Liver (tissue), 9 donors: Measurements from ENCODE around the gene PRKN. TPM values are rescaled to one million over a fixed set of nuclear protein-coding genes. Genes with fewer than 3 reads are reported as not detected.

Experiments used
- DNase-seq: peaks from one replicate; pipeline ENCODE4 v3.0.0-alpha.2; 2017; ENCODE audit warnings: low spot score
- H3K27ac ChIP-seq, 2 donors: one replicate each; pipeline ENCODE4 v1.7.0; 2013; ENCODE audit warnings: inconsistent platforms in 2 of 2, low read length in 2 of 2, control low read depth in 1 of 2, low read depth in 1 of 2, mild to moderate bottlenecking in 1 of 2
- H3K27me3 ChIP-seq, 4 donors: one replicate each; pipeline versions ENCODE4 v1.6.1 to v1.7.0; 2013; ENCODE audit warnings: low read length in 3 of 4, inconsistent platforms in 1 of 4, mild to moderate bottlenecking in 1 of 4, moderate library complexity in 1 of 4; ENCODE audit not compliant: control insufficient read depth in 4 of 4, insufficient read depth in 4 of 4
- H3K36me3 ChIP-seq, 4 donors: one replicate each; pipeline versions ENCODE4 v1.6.1 to v1.7.0; 2013; ENCODE audit warnings: low read length in 3 of 4, mild to moderate bottlenecking in 3 of 4, low read depth in 1 of 4, moderate library complexity in 1 of 4; ENCODE audit not compliant: control insufficient read depth in 4 of 4, insufficient read depth in 3 of 4
- H3K4me1 ChIP-seq, 4 donors: one replicate each; pipeline versions ENCODE4 v1.6.1 to v1.7.0; 2013; ENCODE audit warnings: low read length in 3 of 4, mild to moderate bottlenecking in 3 of 4, moderate library complexity in 1 of 4; ENCODE audit not compliant: control insufficient read depth in 4 of 4, insufficient read depth in 4 of 4
- H3K4me3 ChIP-seq, 3 donors: one replicate each; pipeline versions ENCODE4 v1.6.1 to v1.7.0; 2013; ENCODE audit warnings: low read length in 3 of 3, control low read depth in 1 of 3, low read depth in 1 of 3, mild to moderate bottlenecking in 1 of 3
- H3K9ac ChIP-seq, 2 donors: one replicate each; pipeline ENCODE4 v1.7.0; 2013; ENCODE audit warnings: low read length in 2 of 2, mild to moderate bottlenecking in 2 of 2, moderate library complexity in 2 of 2, control low read depth in 1 of 2, low read depth in 1 of 2
- H3K9me3 ChIP-seq, 4 donors: one replicate each; pipeline versions ENCODE4 v1.6.1 to v1.7.0; 2013; ENCODE audit warnings: low read length in 3 of 4; ENCODE audit not compliant: control insufficient read depth in 4 of 4
- EGR1 ChIP-seq, 2 donors: IDR thresholded peaks; 2 replicates each; pipeline ENCODE4 v1.6.1; 2016 to 2018; ENCODE audit warnings: antibody characterized with exemption in 2 of 2, low read depth in 2 of 2
- FOXA1 ChIP-seq: IDR thresholded peaks from 2 replicates; pipeline ENCODE4 v1.6.1; 2016; ENCODE audit warnings: antibody characterized with exemption
- FOXA2 ChIP-seq: IDR thresholded peaks from 2 replicates; pipeline ENCODE4 v1.6.1; 2016; ENCODE audit warnings: antibody characterized with exemption
- GABPA ChIP-seq, 2 donors: IDR thresholded peaks in 1 of 2; conservative IDR thresholded peaks in 1 of 2; 2 replicates each; pipeline ENCODE4 v1.6.1; 2016; ENCODE audit warnings: antibody characterized with exemption in 2 of 2, mild to moderate bottlenecking in 1 of 2, moderate library complexity in 1 of 2
- HNF4A ChIP-seq, 2 donors: conservative IDR thresholded peaks; 2 replicates each; pipeline ENCODE4 v1.6.1; 2016; ENCODE audit warnings: antibody characterized with exemption in 2 of 2, mild to moderate bottlenecking in 2 of 2
- HNF4G ChIP-seq: IDR thresholded peaks from 2 replicates; pipeline ENCODE4 v1.6.1; 2016; ENCODE audit warnings: antibody characterized with exemption
- JUND ChIP-seq, 2 donors: IDR thresholded peaks; 2 replicates each; pipeline ENCODE4 v1.6.1; 2016; ENCODE audit warnings: antibody characterized with exemption in 2 of 2
- RAD21 ChIP-seq, 2 donors: IDR thresholded peaks; 2 replicates each; pipeline ENCODE4 v1.6.1; 2016; ENCODE audit warnings: antibody characterized with exemption in 2 of 2, mild to moderate bottlenecking in 2 of 2
- RXRA ChIP-seq, 2 donors: IDR thresholded peaks; 2 replicates each; pipeline ENCODE4 v1.6.1; 2017 to 2018; ENCODE audit warnings: antibody characterized with exemption in 2 of 2, mild to moderate bottlenecking in 1 of 2
- SP1 ChIP-seq: IDR thresholded peaks from 2 replicates; pipeline ENCODE4 v1.6.1; 2018; ENCODE audit warnings: antibody characterized with exemption, mild to moderate bottlenecking
- TAF1 ChIP-seq: conservative IDR thresholded peaks from 2 replicates; pipeline ENCODE4 v1.6.1; 2016; ENCODE audit warnings: antibody characterized with exemption, mild to moderate bottlenecking
- YY1 ChIP-seq: IDR thresholded peaks from 2 replicates; pipeline ENCODE4 v1.6.1; 2016; ENCODE audit warnings: antibody characterized with exemption, mild to moderate bottlenecking
- WGBS: extraction: QIAGEN DNeasy Blood & Tissue Kit; methylation state at CpG from one replicate; pipeline ENCODE4 v1.1.7; 2013; 5-methylcytosine and 5-hydroxymethylcytosine counted together
- polyA plus RNA-seq, 2 donors: library from polyadenylated mRNA; stranded (reverse) in 1 of 2; unstranded in 1 of 2; fragments of 200-250 nt in 1 of 2; fragments of >200 nt in 1 of 2; fragmentation: Nextera tagmentation in 1 of 2; extraction: Ambion mirVana in 1 of 2; gene quantifications; one replicate each; pipeline versions ENCODE4 v1.2.1 to v1.2.3, GENCODE V29; 2013 to 2015
- total RNA-seq, 2 donors: library from RNA; depleted of rRNA; stranded (reverse); fragments of >200 nt; gene quantifications; one replicate each; pipeline ENCODE4 v1.2.3, GENCODE V29; 2014
- TF ChIP-seq, protein P1 (sequence below): IDR thresholded peaks from 2 replicates; pipeline ENCODE4 v1.6.1; 2016; ENCODE audit warnings: antibody characterized with exemption
- TF ChIP-seq, protein P2 (sequence below): IDR thresholded peaks from 2 replicates; pipeline ENCODE4 v1.6.1; 2016; ENCODE audit warnings: antibody characterized with exemption
- TF ChIP-seq, protein P3 (sequence below): fragments of 150-350 bp; IDR thresholded peaks from 2 replicates; pipeline ENCODE4 v1.5.1; 2017; ENCODE audit warnings: improper control_type of control experiment, low read depth, low read length; ENCODE audit not compliant: missing input control
- TF ChIP-seq, protein P4 (sequence below): IDR thresholded peaks from 2 replicates; pipeline ENCODE4 v1.6.1; 2016; ENCODE audit warnings: antibody characterized with exemption
- TF ChIP-seq, protein P5 (sequence below): IDR thresholded peaks from 2 replicates; pipeline ENCODE4 v1.6.1; 2016; ENCODE audit warnings: antibody characterized with exemption, mild to moderate bottlenecking
- donor health status: healthy.
- donor health status: healthy.
- donor health status: healthy.
- donor health status: healthy.
- donor health status: healthy.

The PRKN gene
- total and polyA plus RNA-seq, 4 donors = 0.47 to 4.1 (median 3.2) TPM

DNA sequence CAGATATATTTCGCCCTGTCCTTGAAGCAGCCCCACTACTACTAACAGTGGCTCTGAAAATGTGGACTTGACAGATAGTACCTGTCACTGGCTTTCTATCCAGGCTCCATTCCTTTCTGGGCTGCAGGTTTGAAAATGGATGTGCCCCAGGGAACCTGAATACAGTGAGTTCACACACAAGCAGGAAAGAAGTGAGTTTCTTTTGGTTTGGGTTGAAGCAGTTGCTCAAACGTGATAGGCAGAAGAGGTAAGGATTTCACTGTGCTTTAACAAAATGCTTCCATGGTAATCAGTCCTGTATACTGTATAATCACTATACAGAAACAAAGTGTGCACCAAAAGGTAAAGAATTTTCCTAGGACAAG is 382.9 kb downstream of the PRKN start:
- H3K4me1 ChIP-seq = no peaks in the 10 kb centered on the region
- TF ChIP-seq, protein P1, sequence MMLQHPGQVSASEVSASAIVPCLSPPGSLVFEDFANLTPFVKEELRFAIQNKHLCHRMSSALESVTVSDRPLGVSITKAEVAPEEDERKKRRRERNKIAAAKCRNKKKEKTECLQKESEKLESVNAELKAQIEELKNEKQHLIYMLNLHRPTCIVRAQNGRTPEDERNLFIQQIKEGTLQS = no peak
- TF ChIP-seq EGR1 (IDR thresholded peaks at IDR 0.05; ENCODE audit: low read depth in 2 of 2) = no peak
- TF ChIP-seq, protein P2, sequence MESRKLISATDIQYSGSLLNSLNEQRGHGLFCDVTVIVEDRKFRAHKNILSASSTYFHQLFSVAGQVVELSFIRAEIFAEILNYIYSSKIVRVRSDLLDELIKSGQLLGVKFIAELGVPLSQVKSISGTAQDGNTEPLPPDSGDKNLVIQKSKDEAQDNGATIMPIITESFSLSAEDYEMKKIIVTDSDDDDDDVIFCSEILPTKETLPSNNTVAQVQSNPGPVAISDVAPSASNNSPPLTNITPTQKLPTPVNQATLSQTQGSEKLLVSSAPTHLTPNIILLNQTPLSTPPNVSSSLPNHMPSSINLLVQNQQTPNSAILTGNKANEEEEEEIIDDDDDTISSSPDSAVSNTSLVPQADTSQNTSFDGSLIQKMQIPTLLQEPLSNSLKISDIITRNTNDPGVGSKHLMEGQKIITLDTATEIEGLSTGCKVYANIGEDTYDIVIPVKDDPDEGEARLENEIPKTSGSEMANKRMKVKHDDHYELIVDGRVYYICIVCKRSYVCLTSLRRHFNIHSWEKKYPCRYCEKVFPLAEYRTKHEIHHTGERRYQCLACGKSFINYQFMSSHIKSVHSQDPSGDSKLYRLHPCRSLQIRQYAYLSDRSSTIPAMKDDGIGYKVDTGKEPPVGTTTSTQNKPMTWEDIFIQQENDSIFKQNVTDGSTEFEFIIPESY = no peak
- no peak for TF ChIP-seq RXRA (IDR thresholded peaks at IDR 0.05)
- no peak for TF ChIP-seq GABPA (IDR thresholded peaks at IDR 0.05 in 1 of 2, conservative IDR thresholded peaks at IDR 0.05 in 1 of 2)
- TF ChIP-seq HNF4G = no peak
- TF ChIP-seq, protein P3, sequence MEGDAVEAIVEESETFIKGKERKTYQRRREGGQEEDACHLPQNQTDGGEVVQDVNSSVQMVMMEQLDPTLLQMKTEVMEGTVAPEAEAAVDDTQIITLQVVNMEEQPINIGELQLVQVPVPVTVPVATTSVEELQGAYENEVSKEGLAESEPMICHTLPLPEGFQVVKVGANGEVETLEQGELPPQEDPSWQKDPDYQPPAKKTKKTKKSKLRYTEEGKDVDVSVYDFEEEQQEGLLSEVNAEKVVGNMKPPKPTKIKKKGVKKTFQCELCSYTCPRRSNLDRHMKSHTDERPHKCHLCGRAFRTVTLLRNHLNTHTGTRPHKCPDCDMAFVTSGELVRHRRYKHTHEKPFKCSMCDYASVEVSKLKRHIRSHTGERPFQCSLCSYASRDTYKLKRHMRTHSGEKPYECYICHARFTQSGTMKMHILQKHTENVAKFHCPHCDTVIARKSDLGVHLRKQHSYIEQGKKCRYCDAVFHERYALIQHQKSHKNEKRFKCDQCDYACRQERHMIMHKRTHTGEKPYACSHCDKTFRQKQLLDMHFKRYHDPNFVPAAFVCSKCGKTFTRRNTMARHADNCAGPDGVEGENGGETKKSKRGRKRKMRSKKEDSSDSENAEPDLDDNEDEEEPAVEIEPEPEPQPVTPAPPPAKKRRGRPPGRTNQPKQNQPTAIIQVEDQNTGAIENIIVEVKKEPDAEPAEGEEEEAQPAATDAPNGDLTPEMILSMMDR = no peak
- no peak for TF ChIP-seq SP1
- TF ChIP-seq, protein P4, sequence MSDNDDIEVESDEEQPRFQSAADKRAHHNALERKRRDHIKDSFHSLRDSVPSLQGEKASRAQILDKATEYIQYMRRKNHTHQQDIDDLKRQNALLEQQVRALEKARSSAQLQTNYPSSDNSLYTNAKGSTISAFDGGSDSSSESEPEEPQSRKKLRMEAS = no peak
- no peak for TF ChIP-seq HNF4A (conservative IDR thresholded peaks at IDR 0.05)
- TF ChIP-seq, protein P5, sequence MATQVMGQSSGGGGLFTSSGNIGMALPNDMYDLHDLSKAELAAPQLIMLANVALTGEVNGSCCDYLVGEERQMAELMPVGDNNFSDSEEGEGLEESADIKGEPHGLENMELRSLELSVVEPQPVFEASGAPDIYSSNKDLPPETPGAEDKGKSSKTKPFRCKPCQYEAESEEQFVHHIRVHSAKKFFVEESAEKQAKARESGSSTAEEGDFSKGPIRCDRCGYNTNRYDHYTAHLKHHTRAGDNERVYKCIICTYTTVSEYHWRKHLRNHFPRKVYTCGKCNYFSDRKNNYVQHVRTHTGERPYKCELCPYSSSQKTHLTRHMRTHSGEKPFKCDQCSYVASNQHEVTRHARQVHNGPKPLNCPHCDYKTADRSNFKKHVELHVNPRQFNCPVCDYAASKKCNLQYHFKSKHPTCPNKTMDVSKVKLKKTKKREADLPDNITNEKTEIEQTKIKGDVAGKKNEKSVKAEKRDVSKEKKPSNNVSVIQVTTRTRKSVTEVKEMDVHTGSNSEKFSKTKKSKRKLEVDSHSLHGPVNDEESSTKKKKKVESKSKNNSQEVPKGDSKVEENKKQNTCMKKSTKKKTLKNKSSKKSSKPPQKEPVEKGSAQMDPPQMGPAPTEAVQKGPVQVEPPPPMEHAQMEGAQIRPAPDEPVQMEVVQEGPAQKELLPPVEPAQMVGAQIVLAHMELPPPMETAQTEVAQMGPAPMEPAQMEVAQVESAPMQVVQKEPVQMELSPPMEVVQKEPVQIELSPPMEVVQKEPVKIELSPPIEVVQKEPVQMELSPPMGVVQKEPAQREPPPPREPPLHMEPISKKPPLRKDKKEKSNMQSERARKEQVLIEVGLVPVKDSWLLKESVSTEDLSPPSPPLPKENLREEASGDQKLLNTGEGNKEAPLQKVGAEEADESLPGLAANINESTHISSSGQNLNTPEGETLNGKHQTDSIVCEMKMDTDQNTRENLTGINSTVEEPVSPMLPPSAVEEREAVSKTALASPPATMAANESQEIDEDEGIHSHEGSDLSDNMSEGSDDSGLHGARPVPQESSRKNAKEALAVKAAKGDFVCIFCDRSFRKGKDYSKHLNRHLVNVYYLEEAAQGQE = no peak
- TF ChIP-seq FOXA2 = no peak
- TF ChIP-seq YY1 = no peak
- TF ChIP-seq RAD21 (IDR thresholded peaks at IDR 0.05) = no peak
- no peak for TF ChIP-seq JUND (IDR thresholded peaks at IDR 0.05)
- no peak for TF ChIP-seq FOXA1
- TF ChIP-seq TAF1 = no peak
- H3K27ac ChIP-seq = no peak overlapping the region
- H3K9ac ChIP-seq = no peak overlapping the region
- no peak for DNase-seq
- no peaks in the 10 kb centered on the region for H3K36me3 ChIP-seq
- no peaks in the 10 kb centered on the region for H3K27me3 ChIP-seq
- no peak overlapping the region for H3K4me3 ChIP-seq
- H3K9me3 ChIP-seq = no peaks in the 10 kb centered on the region
- WGBS = 82% methylated on average over 2 of the region's 2 CpGs
